Left forelimb (tissue), 1 donor: ENCODE data around the gene AIFM1.

Source experiments
- DNase-seq: peaks from one replicate; pipeline ENCODE4 v3.0.0-alpha.2; 2018; ENCODE audit warnings: low spot score

The AIFM1 gene

GRCh38 chrX:130091980-130092522 lies 73.6 kb downstream of the AIFM1 start:
- no peak for DNase-seq

- DNase-seq: no peak
Observed at GRCh38 chrX:130090364-130090763, 75.3 kb downstream of the AIFM1 start.

- no peak for DNase-seq
Observed at GRCh38 chrX:130086447-130087206, 79.0 kb downstream of the AIFM1 start.

- no peak for DNase-seq
Observed at GRCh38 chrX:130085551-130086446, 79.8 kb downstream of the AIFM1 start.

GRCh38 chrX:130084631-130085237 lies 80.9 kb downstream of the AIFM1 start:
- no peak for DNase-seq

GRCh38 chrX:130083656-130084382 lies 81.8 kb downstream of the AIFM1 start:
- no peak for DNase-seq

GRCh38 chrX:130083107-130083490 lies 82.5 kb downstream of the AIFM1 start:
- DNase-seq: no peak

GRCh38 chrX:130082244-130083106 lies 83.2 kb downstream of the AIFM1 start:
- DNase-seq: no peak

- DNase-seq: no peak
Observed at GRCh38 chrX:130081421-130082045, 84.1 kb downstream of the AIFM1 start.

GRCh38 chrX:130080791-130081367 lies 84.8 kb downstream of the AIFM1 start:
- no peak for DNase-seq

GRCh38 chrX:130079824-130080406 lies 85.7 kb downstream of the AIFM1 start:
- no peak for DNase-seq
